IPS-NIHi7 (cell line): ENCODE measurements around the gene SMARCB1.

ENCODE experiments used
- DNase-seq: peaks from one replicate; pipeline ENCODE4 v3.0.0; 2012; ENCODE audit warnings: mixed read lengths; ENCODE audit errors: extremely low spot score

SMARCB1 gene

GRCh38 chr22:23786752-23787599, at the start of gene SMARCB1:
Gene SMARCB1, plus strand, starts transcription at chr22:23786966. Its CDS starts 204 bp downstream, at chr22:23787170.
- DNase-seq: peak; percentile 97

- DNase-seq: no peak
Measured at GRCh38 chr22:23737696-23738095, 49.1 kb upstream of the SMARCB1 start.

- no peak for DNase-seq
Measured at GRCh38 chr22:23742505-23743264, 44.1 kb upstream of the SMARCB1 start.

- no peak for DNase-seq
Measured at GRCh38 chr22:23743303-23743705, 43.5 kb upstream of the SMARCB1 start.

GRCh38 chr22:23744001-23744400, 42.8 kb upstream of the SMARCB1 start:
- DNase-seq: no peak

GRCh38 chr22:23744485-23744884, 42.3 kb upstream of the SMARCB1 start:
- DNase-seq: no peak

- DNase-seq: no peak
Measured at GRCh38 chr22:23745791-23746190, 41.0 kb upstream of the SMARCB1 start.

- no peak for DNase-seq
Measured at GRCh38 chr22:23749841-23750301, 36.9 kb upstream of the SMARCB1 start.

- DNase-seq: no peak
Measured at GRCh38 chr22:23750367-23750713, 36.4 kb upstream of the SMARCB1 start.

- DNase-seq: peak; percentile 98
Measured at GRCh38 chr22:23750714-23751440, 35.9 kb upstream of the SMARCB1 start, which contains the start of gene ZNF70. Gene ZNF70, minus strand, starts transcription at chr22:23751112. Its CDS starts 5,972 bp downstream, at chr22:23745140.

- DNase-seq: peak; percentile 39
Measured at GRCh38 chr22:23751441-23751996, 35.2 kb upstream of the SMARCB1 start.

- no peak for DNase-seq
Measured at GRCh38 chr22:23752090-23752691, 34.6 kb upstream of the SMARCB1 start.

- no peak for DNase-seq
Measured at GRCh38 chr22:23752750-23753149, 34.0 kb upstream of the SMARCB1 start.

GRCh38 chr22:23753385-23753784, 33.4 kb upstream of the SMARCB1 start:
- DNase-seq: no peak

- no peak for DNase-seq
Measured at GRCh38 chr22:23754220-23754919, 32.4 kb upstream of the SMARCB1 start, which contains the start of gene VPREB3. Gene VPREB3, minus strand, starts transcription at chr22:23754425. Its CDS starts 62 bp downstream, at chr22:23754363.

GRCh38 chr22:23754980-23755636, 31.7 kb upstream of the SMARCB1 start:
- no peak for DNase-seq

- no peak for DNase-seq
Measured at GRCh38 chr22:23755711-23756110, 31.1 kb upstream of the SMARCB1 start.

- no peak for DNase-seq
Measured at GRCh38 chr22:23756891-23757290, 29.9 kb upstream of the SMARCB1 start.

- no peak for DNase-seq
Measured at GRCh38 chr22:23759566-23759965, 27.2 kb upstream of the SMARCB1 start.

- DNase-seq: no peak
Measured at GRCh38 chr22:23760056-23760455, 26.7 kb upstream of the SMARCB1 start.
